ENCODE data around the gene CNTNAP4.

CNTNAP4 gene

GRCh38 chr16:76500006-76500405 lies 222.8 kb downstream of the CNTNAP4 start:
- TF ChIP-seq CTCF (IDR thresholded peaks at IDR 0.05; ENCODE audit: control insufficient read depth, insufficient read depth, low read depth, low read length, missing control alignments): no peak
- no peak for DNase-seq (ENCODE audit: low read depth)
- no peak overlapping the region for H3K4me3 ChIP-seq (ENCODE audit: control insufficient read depth, low read depth, low read length)

GRCh38 chr16:76502063-76502462 lies 224.9 kb downstream of the CNTNAP4 start:
- no peak for DNase-seq (ENCODE audit: low read depth)
- no peak for TF ChIP-seq CTCF (IDR thresholded peaks at IDR 0.05; ENCODE audit: control insufficient read depth, insufficient read depth, low read depth, low read length, missing control alignments)
- no peak overlapping the region for H3K4me3 ChIP-seq (ENCODE audit: control insufficient read depth, low read depth, low read length)

- no peak for TF ChIP-seq CTCF (IDR thresholded peaks at IDR 0.05; ENCODE audit: control insufficient read depth, insufficient read depth, low read depth, low read length, missing control alignments)
- DNase-seq (ENCODE audit: low read depth): no peak
These were observed 225.4 kb downstream of the CNTNAP4 start for GRCh38 chr16:76502555-76502954.

GRCh38 chr16:76503091-76503490 lies 225.9 kb downstream of the CNTNAP4 start:
- H3K4me3 ChIP-seq (ENCODE audit: control insufficient read depth, low read depth, low read length): no peak overlapping the region
- no peak for DNase-seq (ENCODE audit: low read depth)
- no peak for TF ChIP-seq CTCF (IDR thresholded peaks at IDR 0.05; ENCODE audit: control insufficient read depth, insufficient read depth, low read depth, low read length, missing control alignments)

More at GRCh38 chr16:76502555-76502954, 225.4 kb downstream of the CNTNAP4 start:
- no peak overlapping the region for H3K4me3 ChIP-seq (ENCODE audit: control insufficient read depth, low read depth, low read length)

- H3K4me3 ChIP-seq (ENCODE audit: control insufficient read depth, low read depth, low read length): no peak overlapping the region
- TF ChIP-seq CTCF (IDR thresholded peaks at IDR 0.05; ENCODE audit: control insufficient read depth, insufficient read depth, low read depth, low read length, missing control alignments): no peak
- DNase-seq (ENCODE audit: low read depth): no peak
These were observed 234.0 kb downstream of the CNTNAP4 start for GRCh38 chr16:76511203-76511602.

GRCh38 chr16:76518781-76519180 lies 241.6 kb downstream of the CNTNAP4 start:
- no peak overlapping the region for H3K4me3 ChIP-seq (ENCODE audit: control insufficient read depth, low read depth, low read length)
- DNase-seq (ENCODE audit: low read depth): no peak
- TF ChIP-seq CTCF (IDR thresholded peaks at IDR 0.05; ENCODE audit: control insufficient read depth, insufficient read depth, low read depth, low read length, missing control alignments): no peak

- H3K4me3 ChIP-seq (ENCODE audit: control insufficient read depth, low read depth, low read length): no peak overlapping the region
- no peak for DNase-seq (ENCODE audit: low read depth)
- no peak for TF ChIP-seq CTCF (IDR thresholded peaks at IDR 0.05; ENCODE audit: control insufficient read depth, insufficient read depth, low read depth, low read length, missing control alignments)
These were observed 247.2 kb downstream of the CNTNAP4 start for GRCh38 chr16:76524356-76524755.

Data from AG09309 (cell line).